Smooth muscle cell of the brain vasculature (primary cell): ENCODE data around the gene BLOC1S5.
A peak's percentile ranks its signal among the peaks of the same experiment; 100 is the strongest.
"Not testable (repeated sequence)": the region's sequence is repeated elsewhere in the genome, so short reads cannot be mapped to it uniquely, and the experiment has no call there.

Experiments used
- DNase-seq: peaks from one replicate; pipeline ENCODE4 v3.0.0-alpha.2; 2012; ENCODE audit warnings: low read depth, low spot score

The BLOC1S5 gene

GRCh38 chr6:8043221-8043620 lies 21.0 kb downstream of the BLOC1S5 start:
- no peak for DNase-seq

GRCh38 chr6:8041913-8042583 lies 22.1 kb downstream of the BLOC1S5 start:
- DNase-seq: no peak

GRCh38 chr6:8034107-8034506 lies 30.1 kb downstream of the BLOC1S5 start:
- DNase-seq: not testable (repeated sequence)

- DNase-seq: no peak
Measured at GRCh38 chr6:8030920-8031319, 33.3 kb downstream of the BLOC1S5 start.

GRCh38 chr6:8029243-8029870 lies 34.8 kb downstream of the BLOC1S5 start:
- DNase-seq: no peak

GRCh38 chr6:8027965-8028651 lies 36.1 kb downstream of the BLOC1S5 start:
- DNase-seq: no peak

- DNase-seq: no peak
Measured at GRCh38 chr6:8026800-8027199, 37.4 kb downstream of the BLOC1S5 start.

GRCh38 chr6:8025191-8025590 lies 39.0 kb downstream of the BLOC1S5 start:
- DNase-seq: no peak

- DNase-seq: no peak
Measured at GRCh38 chr6:8023638-8024037, 40.6 kb downstream of the BLOC1S5 start.

- no peak for DNase-seq
Measured at GRCh38 chr6:8020083-8020482, 44.1 kb downstream of the BLOC1S5 start.

- DNase-seq: no peak
Measured at GRCh38 chr6:8017705-8018104, 46.5 kb downstream of the BLOC1S5 start.

GRCh38 chr6:8017276-8017701 lies 46.9 kb downstream of the BLOC1S5 start:
- DNase-seq: no peak

GRCh38 chr6:8014947-8015346 lies 49.2 kb downstream of the BLOC1S5 start:
- no peak for DNase-seq

- DNase-seq: no peak
Measured at GRCh38 chr6:8013763-8014162, 50.4 kb downstream of the BLOC1S5 start.

GRCh38 chr6:8006208-8006607 lies 58.0 kb downstream of the BLOC1S5 start:
- DNase-seq: no peak

GRCh38 chr6:8005136-8005535 lies 59.1 kb downstream of the BLOC1S5 start:
- no peak for DNase-seq

GRCh38 chr6:8000636-8001035 lies 63.6 kb downstream of the BLOC1S5 start:
- DNase-seq: no peak

GRCh38 chr6:8000188-8000596 lies 64.0 kb downstream of the BLOC1S5 start:
- no peak for DNase-seq

- no peak for DNase-seq
Measured at GRCh38 chr6:7999201-7999600, 65.0 kb downstream of the BLOC1S5 start.

GRCh38 chr6:7998103-7998725 lies 66.0 kb downstream of the BLOC1S5 start:
- DNase-seq: no peak

GRCh38 chr6:7997286-7997685 lies 66.9 kb downstream of the BLOC1S5 start:
- DNase-seq: no peak

- DNase-seq: peak; percentile 29
Measured at GRCh38 chr6:7996538-7997111, 67.6 kb downstream of the BLOC1S5 start.
